CD8-positive, alpha-beta memory T cell (primary cell): ENCODE data around the gene CILP2. TPM values are rescaled to one million over a fixed set of nuclear protein-coding genes. Genes with fewer than 3 reads are reported as not detected.

Source experiments
- CTCF ChIA-PET: fragments of 350-600 bp; sonication (Branson Sonifier 250); formaldehyde crosslinking; loops from one replicate; lab custom pipeline; 2021; ENCODE audit warnings: antibody characterized with exemption; lab: Charles Lee
- POLR2A ChIA-PET: fragments of 350-600 bp; sonication (Branson Sonifier 250); formaldehyde crosslinking; loops from one replicate; lab custom pipeline; 2021; ENCODE audit warnings: antibody characterized with exemption; lab: Charles Lee
- DNase-seq, 5 donors: peaks; one replicate each; pipeline versions ENCODE4 v3.0.0 to v3.0.0-alpha.2; 2020 to 2022; ENCODE audit warnings: mixed read lengths in 1 of 5
- H3K27ac ChIP-seq: one replicate; pipeline ENCODE4 v1.7.0; 2013; ENCODE audit warnings: low read depth, mild to moderate bottlenecking, low read length, moderate library complexity
- H3K27me3 ChIP-seq: 2 replicates; pipeline ENCODE4 v1.7.0; 2013; ENCODE audit warnings: low read length, mild to moderate bottlenecking; ENCODE audit not compliant: insufficient read depth, poor library complexity, severe bottlenecking
- H3K36me3 ChIP-seq: 2 replicates; pipeline ENCODE4 v1.7.0; 2013; ENCODE audit warnings: mild to moderate bottlenecking, low read length, moderate library complexity; ENCODE audit not compliant: insufficient read depth
- H3K4me1 ChIP-seq: 2 replicates; pipeline ENCODE4 v1.7.0; 2013; ENCODE audit warnings: mild to moderate bottlenecking, low read length, moderate library complexity; ENCODE audit not compliant: insufficient read depth
- H3K4me3 ChIP-seq: 2 replicates; pipeline ENCODE4 v1.7.0; 2013; ENCODE audit warnings: mild to moderate bottlenecking, low read length
- H3K9me3 ChIP-seq: 2 replicates; pipeline ENCODE4 v1.7.0; 2013; ENCODE audit warnings: mild to moderate bottlenecking, low read length
- H3K27ac Mint-ChIP-seq, 8 donors: one replicate each; pipeline ENCODE4 v1.8.0; 2020 to 2021; ENCODE audit warnings: mixed read lengths in 8 of 8, mild to moderate bottlenecking in 6 of 8, inconsistent platforms in 3 of 8, moderate library complexity in 3 of 8
- H3K27me3 Mint-ChIP-seq, 2 donors: one replicate each; pipeline ENCODE4 v1.8.0; 2020 to 2021; ENCODE audit warnings: mixed read lengths in 2 of 2, mild to moderate bottlenecking in 1 of 2, moderate library complexity in 1 of 2
- H3K36me3 Mint-ChIP-seq, 3 donors: one replicate each; pipeline ENCODE4 v1.8.0; 2020 to 2021; ENCODE audit warnings: mixed read lengths in 3 of 3, inconsistent platforms in 1 of 3, mild to moderate bottlenecking in 1 of 3
- H3K4me1 Mint-ChIP-seq, 3 donors: one replicate each; pipeline ENCODE4 v1.8.0; 2020 to 2021; ENCODE audit warnings: mixed read lengths in 3 of 3, inconsistent platforms in 1 of 3, mild to moderate bottlenecking in 1 of 3
- H3K4me3 Mint-ChIP-seq, 7 donors: one replicate each; pipeline ENCODE4 v1.8.0; 2020 to 2021; ENCODE audit warnings: mixed read lengths in 7 of 7, mild to moderate bottlenecking in 6 of 7, moderate library complexity in 4 of 7, inconsistent platforms in 2 of 7
- H3K9me3 Mint-ChIP-seq, 5 donors: one replicate each; pipeline ENCODE4 v1.8.0; 2020 to 2022; ENCODE audit warnings: mixed read lengths in 5 of 5, mild to moderate bottlenecking in 3 of 5, moderate library complexity in 2 of 5, inconsistent platforms in 1 of 5
- polyA plus RNA-seq: library from polyadenylated mRNA; unstranded; fragments of 300-500 nt; fragmentation: Illumina TruSeq; gene quantifications from one replicate; pipeline ENCODE4 v1.2.3, GENCODE V29; 2021
- total RNA-seq, 2 experiments: library from RNA; stranded (reverse); gene quantifications; one replicate each; pipeline ENCODE4 v1.2.3, GENCODE V29; 2021

Gene CILP2
- total and polyA plus RNA-seq, 3 experiments from 2014 or later, result 0.07 to 0.33 (median 0.11) TPM

- H3K4me1 Mint-ChIP-seq, result peaks cover 0 to 4% (median 0%) of the 10 kb centered on the region in 3 donors
- Histone ChIP-seq H3K4me1 (no peaks in the 10 kb centered on the region), H3K9me3 (no peaks in the 10 kb centered on the region), H3K36me3 (no peaks in the 10 kb centered on the region), H3K4me3 (no peak overlapping the region), H3K27ac (no peak overlapping the region), H3K27me3 (no peaks in the 10 kb centered on the region)
- H3K9me3 Mint-ChIP-seq, result no peaks in the 10 kb centered on the region
- no peak overlapping the region for H3K27ac Mint-ChIP-seq
- H3K27me3 Mint-ChIP-seq, result peaks cover 4 to 8% of the 10 kb centered on the region in 2 donors
- DNase-seq, result no peak
- H3K4me3 Mint-ChIP-seq, result no peak overlapping the region
- H3K36me3 Mint-ChIP-seq, result no peaks in the 10 kb centered on the region
- POLR2A ChIA-PET, result no interaction called here
- CTCF ChIA-PET, result interaction anchor here (1.2 to 4.5 kb wide), 3 partner anchors 13 to 92 kb away, joined by 3 to 21 read pairs (median 4); partner anchors contain the start of gene GMIP
Measured at GRCh38 chr19:19551853-19552192, 13.8 kb downstream of the CILP2 start.

- CTCF ChIA-PET, result interaction anchor here (1.1 to 4.5 kb wide), 5 partner anchors 8 to 91 kb away, joined by 3 to 21 read pairs (median 4); partner anchors contain the start of gene GMIP
- Histone ChIP-seq H3K27me3 (no peaks in the 10 kb centered on the region), H3K4me1 (no peaks in the 10 kb centered on the region), H3K9me3 (no peaks in the 10 kb centered on the region), H3K27ac (no peak overlapping the region), H3K4me3 (no peak overlapping the region), H3K36me3 (no peaks in the 10 kb centered on the region)
- POLR2A ChIA-PET, result no interaction called here
- Mint-ChIP-seq H3K27me3 (peaks cover 4 to 8% of the 10 kb centered on the region in 2 donors), H3K4me3 (no peak overlapping the region), H3K36me3 (no peaks in the 10 kb centered on the region), H3K9me3 (no peaks in the 10 kb centered on the region), H3K27ac (no peak overlapping the region), H3K4me1 (peaks cover 0 to 4% (median 0%) of the 10 kb centered on the region in 3 donors)
- no peak for DNase-seq
Measured at GRCh38 chr19:19552798-19553197, 14.7 kb downstream of the CILP2 start.

GRCh38 chr19:19553670-19554069, 15.6 kb downstream of the CILP2 start:
- Histone ChIP-seq H3K27me3 (no peaks in the 10 kb centered on the region), H3K9me3 (no peaks in the 10 kb centered on the region), H3K4me1 (no peaks in the 10 kb centered on the region), H3K27ac (no peak overlapping the region), H3K36me3 (no peaks in the 10 kb centered on the region), H3K4me3 (no peak overlapping the region)
- Mint-ChIP-seq H3K4me1 (peaks cover 0 to 4% (median 3%) of the 10 kb centered on the region in 3 donors), H3K27ac (peak overlapping the region in 1 of 8 donors; percentile 94), H3K36me3 (peaks cover 0 to 2% (median 0%) of the 10 kb centered on the region in 3 donors), H3K27me3 (peaks cover 4 to 8% of the 10 kb centered on the region in 2 donors), H3K9me3 (no peaks in the 10 kb centered on the region), H3K4me3 (no peak overlapping the region)
- no peak for DNase-seq
- CTCF ChIA-PET, result interaction anchor here (0.7 to 3.3 kb wide), 15 partner anchors 9 to 179 kb away, joined by 3 to 29 read pairs (median 4); partner anchors contain the start of gene ZNF14
- POLR2A ChIA-PET, result interaction anchor here (1.1 kb wide), 1 partner anchor 75 kb away, joined by 3 read pairs; no protein-coding TSS in a partner anchor

DNA sequence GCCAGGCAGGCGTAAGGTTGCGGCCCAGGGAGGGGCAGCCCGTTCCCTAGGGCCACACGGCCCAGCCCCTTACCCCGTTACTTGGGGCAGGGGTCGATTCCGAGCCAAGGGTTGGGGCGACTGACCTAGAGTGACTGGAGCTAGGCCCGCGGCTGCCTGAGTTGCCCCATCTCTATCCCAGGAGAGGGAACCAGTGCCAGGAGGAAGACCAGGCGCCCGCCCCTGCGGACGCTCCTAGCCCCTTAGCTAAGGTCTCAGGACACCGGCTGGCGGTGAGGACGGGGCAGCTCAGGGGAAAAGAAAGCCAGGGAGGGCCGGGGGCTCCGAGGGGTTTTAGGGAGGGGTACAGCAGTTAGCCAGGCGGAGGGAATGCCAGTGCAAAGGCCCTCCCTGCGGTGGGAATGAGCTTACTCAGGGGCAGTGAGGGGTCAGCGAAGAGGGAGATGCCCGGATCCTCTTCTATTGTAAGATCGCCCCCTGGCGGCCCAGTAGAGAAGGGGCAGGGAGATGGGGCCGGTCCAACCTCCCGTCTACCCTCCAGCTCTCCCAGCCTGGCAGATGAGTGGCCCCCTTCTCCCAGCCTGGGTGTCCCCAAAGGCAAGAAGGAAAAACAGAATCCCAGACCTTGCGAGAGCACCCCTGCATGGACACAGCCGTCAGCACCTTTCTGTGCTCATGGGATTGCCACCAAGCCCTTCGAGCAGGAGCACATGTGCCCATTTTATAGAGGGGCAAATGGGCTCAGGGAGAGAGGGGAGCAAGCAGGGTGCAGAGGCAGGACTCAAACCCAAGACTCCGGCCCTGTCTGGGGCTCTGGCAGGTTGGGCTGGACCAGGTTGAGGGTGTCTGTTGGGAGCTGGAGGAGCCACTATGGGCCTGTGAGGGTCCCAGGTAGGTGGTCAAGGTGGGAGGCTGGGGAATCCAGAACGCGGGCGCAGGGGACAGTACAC, 16.3 kb downstream of the CILP2 start:
- peaks cover 0 to 8% (median 3%) of the 10 kb centered on the region in 3 donors for H3K36me3 Mint-ChIP-seq
- H3K27me3 Mint-ChIP-seq, result peaks cover 0 to 4% of the 10 kb centered on the region in 2 donors
- no peaks in the 10 kb centered on the region for H3K9me3 Mint-ChIP-seq
- POLR2A ChIA-PET, result interaction anchor here (1.0 to 1.1 kb wide), 2 partner anchors 72 to 74 kb away, joined by 3 read pairs; no protein-coding TSS in a partner anchor
- Histone ChIP-seq H3K4me1 (no peaks in the 10 kb centered on the region), H3K27me3 (no peaks in the 10 kb centered on the region), H3K36me3 (no peaks in the 10 kb centered on the region), H3K27ac (no peak overlapping the region), H3K9me3 (no peaks in the 10 kb centered on the region), H3K4me3 (no peak overlapping the region)
- H3K4me1 Mint-ChIP-seq, result peaks cover 3 to 4% (median 4%) of the 10 kb centered on the region in 3 donors
- no peak overlapping the region for H3K4me3 Mint-ChIP-seq
- peak overlapping the region in 1 of 8 donors; percentile 58 for H3K27ac Mint-ChIP-seq
- DNase-seq, result peak; percentile 33 to 65 (median 37)
- CTCF ChIA-PET, result interaction anchor here (0.6 to 3.3 kb wide), 22 partner anchors 9 to 179 kb away, joined by 3 to 29 read pairs (median 4); partner anchors contain the start of genes GMIP and ZNF14

GRCh38 chr19:19558055-19558454, 20.0 kb downstream of the CILP2 start:
- Mint-ChIP-seq H3K36me3 (peaks cover 0 to 28% (median 6%) of the 10 kb centered on the region in 3 donors), H3K9me3 (no peaks in the 10 kb centered on the region), H3K27ac (peak overlapping the region in 3 of 8 donors; percentile 36 to 93 (median 52)), H3K4me1 (peaks cover 3 to 6% (median 4%) of the 10 kb centered on the region in 3 donors), H3K4me3 (no peak overlapping the region), H3K27me3 (no peaks in the 10 kb centered on the region)
- DNase-seq, result no peak
- ChIA-PET POLR2A (interaction anchor here (0.5 kb wide), 1 partner anchor 100 kb away, joined by 13 read pairs; no protein-coding TSS in a partner anchor), CTCF (interaction anchor here (0.5 to 1.9 kb wide), 2 partner anchors 14 to 86 kb away, joined by 3 to 4 read pairs; partner anchors contain the start of gene GMIP)
- no peaks in the 10 kb centered on the region for H3K27me3 ChIP-seq
- no peaks in the 10 kb centered on the region for H3K36me3 ChIP-seq
- H3K9me3 ChIP-seq, result no peaks in the 10 kb centered on the region
- peaks cover 8% of the 10 kb centered on the region for H3K4me1 ChIP-seq
- H3K27ac ChIP-seq, result no peak overlapping the region
- no peak overlapping the region for H3K4me3 ChIP-seq

GRCh38 chr19:19558636-19559035, 20.6 kb downstream of the CILP2 start:
- H3K27me3 ChIP-seq, result no peaks in the 10 kb centered on the region
- DNase-seq, result no peak
- peaks cover 3 to 8% (median 4%) of the 10 kb centered on the region in 3 donors for H3K4me1 Mint-ChIP-seq
- CTCF ChIA-PET, result interaction anchor here (1.9 kb wide), 1 partner anchor 85 kb away, joined by 4 read pairs; the partner anchor contains the start of gene GMIP
- H3K4me3 ChIP-seq, result no peak overlapping the region
- H3K36me3 Mint-ChIP-seq, result peaks cover 0 to 29% (median 6%) of the 10 kb centered on the region in 3 donors
- no peaks in the 10 kb centered on the region for H3K36me3 ChIP-seq
- H3K27ac Mint-ChIP-seq, result peak overlapping the region in 4 of 8 donors; percentile 36 to 88 (median 66)
- H3K4me3 Mint-ChIP-seq, result no peak overlapping the region
- H3K9me3 ChIP-seq, result no peaks in the 10 kb centered on the region
- POLR2A ChIA-PET, result no interaction called here
- H3K27me3 Mint-ChIP-seq, result no peaks in the 10 kb centered on the region
- H3K9me3 Mint-ChIP-seq, result no peaks in the 10 kb centered on the region
- H3K4me1 ChIP-seq, result peaks cover 8% of the 10 kb centered on the region
- H3K27ac ChIP-seq, result no peak overlapping the region

DNA sequence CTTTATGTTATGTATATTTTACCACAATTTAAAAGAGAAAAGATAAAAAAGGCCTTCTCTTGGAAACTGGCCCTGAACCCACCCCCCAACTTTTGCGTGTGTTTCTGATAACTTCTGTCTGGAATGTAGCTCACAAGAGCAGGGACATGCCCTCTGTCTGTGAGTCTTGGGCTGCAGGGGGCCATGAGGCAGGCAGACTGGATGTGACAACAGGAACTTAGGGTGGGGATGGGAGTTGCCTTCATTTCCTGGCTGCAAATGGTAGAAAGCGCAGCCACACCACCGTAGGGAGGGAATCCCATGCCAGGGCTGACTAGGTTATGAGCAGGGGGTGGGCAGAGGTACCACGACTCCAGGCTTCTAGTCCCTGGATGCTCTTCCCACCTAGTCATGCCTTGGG, 21.9 kb downstream of the CILP2 start:
- POLR2A ChIA-PET, result interaction anchor here (0.9 kb wide), 1 partner anchor 92 kb away, joined by 3 read pairs; no protein-coding TSS in a partner anchor
- peaks cover 3 to 4% (median 4%) of the 10 kb centered on the region in 3 donors for H3K4me1 Mint-ChIP-seq

More for the DNA sequence above, 21.9 kb downstream of the CILP2 start:
- Mint-ChIP-seq H3K9me3 (no peaks in the 10 kb centered on the region), H3K27me3 (no peaks in the 10 kb centered on the region), H3K27ac (peak overlapping the region in 3 of 8 donors; percentile 7 to 73 (median 29)), H3K4me3 (no peak overlapping the region), H3K36me3 (peaks cover 0 to 37% (median 7%) of the 10 kb centered on the region in 3 donors)
- H3K4me3 ChIP-seq, result no peak overlapping the region
- CTCF ChIA-PET, result interaction anchor here (1.8 kb wide), 1 partner anchor 11 kb away, joined by 4 read pairs; no protein-coding TSS in a partner anchor
- no peaks in the 10 kb centered on the region for H3K9me3 ChIP-seq
- no peaks in the 10 kb centered on the region for H3K36me3 ChIP-seq
- H3K27ac ChIP-seq, result no peak overlapping the region
- no peak for DNase-seq
- peaks cover 8% of the 10 kb centered on the region for H3K4me1 ChIP-seq
- H3K27me3 ChIP-seq, result no peaks in the 10 kb centered on the region
